HepG2 (cell line): ENCODE measurements around the gene GDPD5. TPM values are rescaled to one million over a fixed set of nuclear protein-coding genes. Genes with fewer than 3 reads are reported as not detected.

Experiments used
- AGO2 ChIP-seq: fragments of 200-400 bp; formaldehyde crosslinking; optimal IDR thresholded peaks from 2 replicates; pipeline ENCODE3; 2017; ENCODE audit warnings: mild to moderate bottlenecking, low read depth, low read length, moderate library complexity
- DNMT1 ChIP-seq: sonication (generic); formaldehyde crosslinking; IDR thresholded peaks from 2 replicates; pipeline ENCODE4 v1.5.1; 2020; ENCODE audit warnings: mild to moderate bottlenecking, missing genetic modification reagents
- E2F2 ChIP-seq: sonication (generic); formaldehyde crosslinking; IDR thresholded peaks from 2 replicates; pipeline ENCODE4 v1.4.0; 2020; ENCODE audit warnings: missing genetic modification reagents, borderline replicate concordance
- HDAC2 ChIP-seq: sonication (generic); formaldehyde crosslinking; IDR thresholded peaks from 2 replicates; pipeline ENCODE4 v1.4.0; 2020; ENCODE audit warnings: missing genetic modification reagents
- HES4 ChIP-seq: sonication (generic); formaldehyde crosslinking; IDR thresholded peaks from 2 replicates; pipeline ENCODE4 v1.9.0; 2021; ENCODE audit warnings: mild to moderate bottlenecking, missing genetic modification reagents, borderline replicate concordance
- HMGXB3 ChIP-seq: sonication (generic); formaldehyde crosslinking; IDR thresholded peaks from 2 replicates; pipeline ENCODE4 v1.4.0; 2020; ENCODE audit warnings: missing genetic modification reagents, borderline replicate concordance
- KAT7 ChIP-seq: IDR thresholded peaks from 2 replicates; pipeline ENCODE4 v1.6.1; 2018; ENCODE audit warnings: borderline replicate concordance, missing compliant biosample characterization
- TAF1 ChIP-seq: sonication (generic); formaldehyde crosslinking; IDR thresholded peaks from 2 replicates; pipeline ENCODE4 v1.4.0; 2020; ENCODE audit warnings: missing genetic modification reagents
- TAF15 ChIP-seq: fragments of 200-400 bp; formaldehyde crosslinking; IDR thresholded peaks from one replicate; pipeline ENCODE4 v1.6.1; 2018; ENCODE audit warnings: mild to moderate bottlenecking, low read depth, low read length; ENCODE audit not compliant: poor library complexity, severe bottlenecking
- TCF12 ChIP-seq, 2 experiments: fragments of 450-650 bp in 1 of 2; sonication (generic) in 1 of 2; formaldehyde crosslinking in 1 of 2; IDR thresholded peaks; 2 replicates each; pipeline versions ENCODE4 v1.6.1 to v1.8.0; 2017 to 2022; ENCODE audit warnings: antibody characterized with exemption in 1 of 2, mild to moderate bottlenecking in 1 of 2, missing genetic modification reagents in 1 of 2, moderate library complexity in 1 of 2
- TERF1 ChIP-seq: sonication (generic); formaldehyde crosslinking; IDR thresholded peaks from 2 replicates; pipeline ENCODE4 v1.8.0; 2022; ENCODE audit warnings: mild to moderate bottlenecking, missing genetic modification reagents, moderate library complexity
- ZBTB7A ChIP-seq: sonication (generic); formaldehyde crosslinking; IDR thresholded peaks from 2 replicates; pipeline ENCODE4 v1.8.0; 2022; ENCODE audit warnings: mild to moderate bottlenecking, missing genetic modification reagents
- ZC3H13 ChIP-seq: sonication (generic); formaldehyde crosslinking; IDR thresholded peaks from 2 replicates; pipeline ENCODE4 v1.8.1; 2023; ENCODE audit warnings: mild to moderate bottlenecking, missing genetic modification reagents, moderate library complexity
- ZNF253 ChIP-seq: sonication (generic); formaldehyde crosslinking; IDR thresholded peaks from 2 replicates; pipeline ENCODE4 v1.8.0; 2022; ENCODE audit warnings: mild to moderate bottlenecking, missing genetic modification reagents, borderline replicate concordance
- ZNF746 ChIP-seq: sonication (generic); formaldehyde crosslinking; IDR thresholded peaks from 2 replicates; pipeline ENCODE4 v1.8.0; 2022; ENCODE audit warnings: mild to moderate bottlenecking, missing genetic modification reagents
- polyA plus RNA-seq, 8 experiments: library from polyadenylated mRNA; depleted of rRNA in 3 of 8; stranded (reverse) in 7 of 8; unstranded in 1 of 8; fragments of >200 nt; fragmentation: Illumina TruSeq in 4 of 8; extraction: Trizol in 4 of 8; gene quantifications; 2 replicates each; pipeline versions ENCODE4 v1.2.1 to v1.2.3, GENCODE V29; 2011 to 2016; ENCODE audit warnings: low read depth in 4 of 8, missing spikeins in 1 of 8, mixed read lengths in 1 of 8; ENCODE audit not compliant: insufficient read depth in 1 of 8
- total RNA-seq, 5 experiments: library from RNA; depleted of rRNA; stranded (reverse); fragments of >200 nt; fragmentation: Illumina TruSeq; extraction: Trizol; gene quantifications; 2 replicates each; pipeline ENCODE4 v1.2.3, GENCODE V29; 2016; ENCODE audit warnings: low read depth in 1 of 5
- TF ChIP-seq, protein P1 (sequence below): sonication (generic); formaldehyde crosslinking; IDR thresholded peaks from 2 replicates; pipeline ENCODE4 v1.8.0; 2022; ENCODE audit warnings: mild to moderate bottlenecking, missing genetic modification reagents, borderline replicate concordance
- TF ChIP-seq, protein P2 (sequence below): sonication (generic); formaldehyde crosslinking; IDR thresholded peaks from 2 replicates; pipeline ENCODE4 v1.8.1; 2022; ENCODE audit warnings: mild to moderate bottlenecking, missing genetic modification reagents

Gene GDPD5
- total and polyA plus RNA-seq, 2 of the 13 experiments (the other 11 are each of a cell fraction or from before 2014, with no cell fraction given): 55.0 to 67.5 TPM

- 0 out of 2 replicates have a peak, but pooled peaks have one; percentile 25 for TF ChIP-seq HMGXB3 (CRISPR knock-in tag)
- TF ChIP-seq ZC3H13 (CRISPR knock-in tag): no peak
- TF ChIP-seq AGO2: peak; percentile 98
- TF ChIP-seq ZNF746 (CRISPR knock-in tag): peak; percentile 21; the same call in 1 of the 2 replicates
- no peak for TF ChIP-seq TAF15
- TF ChIP-seq TAF1 (CRISPR knock-in tag): peak; percentile 82; the same call in 1 of the 2 replicates
- TF ChIP-seq ZBTB7A (CRISPR knock-in tag): no peak
- no peak for TF ChIP-seq TCF12 (IDR thresholded peaks at IDR 0.05)
- no peak for TF ChIP-seq TCF12 (CRISPR knock-in tag; IDR thresholded peaks at IDR 0.05)
- no peak for TF ChIP-seq TERF1 (CRISPR knock-in tag)
- TF ChIP-seq, protein P1, sequence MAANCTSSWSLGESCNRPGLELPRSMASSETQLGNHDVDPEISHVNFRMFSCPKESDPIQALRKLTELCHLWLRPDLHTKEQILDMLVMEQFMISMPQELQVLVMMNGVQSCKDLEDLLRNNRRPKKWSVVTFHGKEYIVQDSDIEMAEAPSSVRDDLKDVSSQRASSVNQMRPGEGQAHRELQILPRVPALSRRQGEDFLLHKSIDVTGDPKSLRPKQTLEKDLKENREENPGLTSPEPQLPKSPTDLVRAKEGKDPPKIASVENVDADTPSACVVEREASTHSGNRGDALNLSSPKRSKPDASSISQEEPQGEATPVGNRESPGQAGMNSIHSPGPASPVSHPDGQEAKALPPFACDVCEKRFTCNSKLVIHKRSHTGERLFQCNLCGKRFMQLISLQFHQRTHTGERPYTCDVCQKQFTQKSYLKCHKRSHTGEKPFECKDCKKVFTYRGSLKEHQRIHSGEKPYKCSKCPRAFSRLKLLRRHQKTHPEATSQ (CRISPR knock-in tag): no peak; the same call in 1 of the 2 replicates
- peak; percentile 15; the same call in 1 of the 2 replicates for TF ChIP-seq HDAC2 (CRISPR knock-in tag)
- no peak for TF ChIP-seq E2F2 (CRISPR knock-in tag)
- 0 out of 2 replicates have a peak, but pooled peaks have one; percentile 53 for TF ChIP-seq HES4 (CRISPR knock-in tag)
- peak; percentile 40; the same call in 1 of the 2 replicates for TF ChIP-seq KAT7
- 0 out of 2 replicates have a peak, but pooled peaks have one; percentile 69 for TF ChIP-seq ZNF253 (CRISPR knock-in tag)
- TF ChIP-seq, protein P2, sequence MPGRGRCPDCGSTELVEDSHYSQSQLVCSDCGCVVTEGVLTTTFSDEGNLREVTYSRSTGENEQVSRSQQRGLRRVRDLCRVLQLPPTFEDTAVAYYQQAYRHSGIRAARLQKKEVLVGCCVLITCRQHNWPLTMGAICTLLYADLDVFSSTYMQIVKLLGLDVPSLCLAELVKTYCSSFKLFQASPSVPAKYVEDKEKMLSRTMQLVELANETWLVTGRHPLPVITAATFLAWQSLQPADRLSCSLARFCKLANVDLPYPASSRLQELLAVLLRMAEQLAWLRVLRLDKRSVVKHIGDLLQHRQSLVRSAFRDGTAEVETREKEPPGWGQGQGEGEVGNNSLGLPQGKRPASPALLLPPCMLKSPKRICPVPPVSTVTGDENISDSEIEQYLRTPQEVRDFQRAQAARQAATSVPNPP (CRISPR knock-in tag): 0 out of 2 replicates have a peak, but pooled peaks have one; percentile 4
- TF ChIP-seq DNMT1 (CRISPR knock-in tag): 0 out of 2 replicates have a peak, but pooled peaks have one; percentile 52
Measured at GRCh38 chr11:75562048-75562835, 36.5 kb upstream of the GDPD5 start, which contains the start of gene SERPINH1 (continued).
